Stomach (tissue), 4 donors: ENCODE results near the gene RELA.

Experiments
- EP300 ChIP-seq: sonication (generic); formaldehyde crosslinking; IDR thresholded peaks from one replicate; pipeline ENCODE4 v1.6.1; 2017; ENCODE audit warnings: antibody characterized with exemption
- POLR2A ChIP-seq, 4 donors: fragments of 450-650 bp; IDR thresholded peaks; one replicate each; pipeline ENCODE4 v1.6.1; 2016; ENCODE audit warnings: antibody characterized with exemption in 4 of 4, control low read depth in 2 of 4, mild to moderate bottlenecking in 1 of 4, moderate library complexity in 1 of 4
- POLR2AphosphoS5 ChIP-seq, 3 donors: sonication (generic); formaldehyde crosslinking; IDR thresholded peaks; one replicate each; pipeline ENCODE4 v1.6.1; 2016; ENCODE audit warnings: antibody characterized with exemption in 3 of 3
- TF ChIP-seq, protein P1 (sequence below), 7 experiments: fragments of 450-650 bp in 4 of 7; fragments of 200-600 bp in 3 of 7; sonication (generic) in 3 of 7; IDR thresholded peaks; one replicate each; pipeline ENCODE4 v1.5.1; 2016 to 2019; ENCODE audit warnings: antibody characterized with exemption in 7 of 7, control low read depth in 2 of 7, mild to moderate bottlenecking in 1 of 7

DNA sequence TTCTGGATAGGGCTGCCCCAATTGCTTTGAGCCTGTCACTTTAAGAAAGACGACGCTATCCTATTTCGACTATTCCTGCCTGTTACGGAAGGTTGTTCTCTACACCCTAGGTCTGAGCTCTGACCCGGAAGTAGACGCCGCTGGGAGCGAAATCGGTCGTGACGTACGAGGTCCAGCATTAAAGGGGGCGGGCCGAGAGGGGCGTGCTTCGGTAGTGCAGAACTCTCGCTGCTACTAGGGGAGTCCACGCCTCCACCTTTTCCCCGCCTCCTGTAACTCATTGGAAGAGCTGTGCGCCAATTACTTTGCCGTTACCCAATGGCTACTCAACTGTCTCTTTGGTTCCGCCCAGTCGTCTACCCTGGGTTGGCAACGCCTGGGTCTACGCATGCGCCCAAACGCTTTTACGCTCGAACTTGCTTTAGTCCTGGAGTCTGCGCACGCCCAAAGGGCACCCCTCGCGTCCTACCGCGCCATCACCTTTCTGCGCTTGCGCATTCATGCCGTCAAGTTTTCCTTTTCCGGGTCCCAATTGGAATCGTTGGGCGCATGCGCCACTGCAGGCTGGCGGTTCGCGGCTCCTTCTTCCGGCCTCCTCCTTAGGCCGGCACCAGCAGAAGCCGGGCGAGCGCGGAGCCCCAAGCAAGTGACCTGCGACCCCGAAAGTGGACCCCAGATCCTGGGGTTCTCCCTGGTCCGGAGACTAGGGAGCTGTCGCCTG lies 47.3 kb downstream of the RELA start, which contains the start of gene PCNX3:
- TF ChIP-seq, protein P1, sequence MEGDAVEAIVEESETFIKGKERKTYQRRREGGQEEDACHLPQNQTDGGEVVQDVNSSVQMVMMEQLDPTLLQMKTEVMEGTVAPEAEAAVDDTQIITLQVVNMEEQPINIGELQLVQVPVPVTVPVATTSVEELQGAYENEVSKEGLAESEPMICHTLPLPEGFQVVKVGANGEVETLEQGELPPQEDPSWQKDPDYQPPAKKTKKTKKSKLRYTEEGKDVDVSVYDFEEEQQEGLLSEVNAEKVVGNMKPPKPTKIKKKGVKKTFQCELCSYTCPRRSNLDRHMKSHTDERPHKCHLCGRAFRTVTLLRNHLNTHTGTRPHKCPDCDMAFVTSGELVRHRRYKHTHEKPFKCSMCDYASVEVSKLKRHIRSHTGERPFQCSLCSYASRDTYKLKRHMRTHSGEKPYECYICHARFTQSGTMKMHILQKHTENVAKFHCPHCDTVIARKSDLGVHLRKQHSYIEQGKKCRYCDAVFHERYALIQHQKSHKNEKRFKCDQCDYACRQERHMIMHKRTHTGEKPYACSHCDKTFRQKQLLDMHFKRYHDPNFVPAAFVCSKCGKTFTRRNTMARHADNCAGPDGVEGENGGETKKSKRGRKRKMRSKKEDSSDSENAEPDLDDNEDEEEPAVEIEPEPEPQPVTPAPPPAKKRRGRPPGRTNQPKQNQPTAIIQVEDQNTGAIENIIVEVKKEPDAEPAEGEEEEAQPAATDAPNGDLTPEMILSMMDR (IDR thresholded peaks at IDR 0.05), result no peak
- TF ChIP-seq POLR2AphosphoS5 (IDR thresholded peaks at IDR 0.05) (peak; percentile 72 to 90 (median 89)), EP300 (no peak), POLR2A (IDR thresholded peaks at IDR 0.05) (peak in 1 of 4 donors; percentile 20)
